GM12892 (cell line): ENCODE results near the gene ATP1A1.

Source experiments
- POLR2A ChIP-seq: IDR thresholded peaks from 2 replicates; pipeline ENCODE4 v1.6.1; 2011; ENCODE audit warnings: low read depth, low read length, control low read depth
- POLR2AphosphoS5 ChIP-seq: IDR thresholded peaks from 2 replicates; pipeline ENCODE4 v1.6.1; 2011; ENCODE audit warnings: low read depth, low read length, control low read depth

DNA sequence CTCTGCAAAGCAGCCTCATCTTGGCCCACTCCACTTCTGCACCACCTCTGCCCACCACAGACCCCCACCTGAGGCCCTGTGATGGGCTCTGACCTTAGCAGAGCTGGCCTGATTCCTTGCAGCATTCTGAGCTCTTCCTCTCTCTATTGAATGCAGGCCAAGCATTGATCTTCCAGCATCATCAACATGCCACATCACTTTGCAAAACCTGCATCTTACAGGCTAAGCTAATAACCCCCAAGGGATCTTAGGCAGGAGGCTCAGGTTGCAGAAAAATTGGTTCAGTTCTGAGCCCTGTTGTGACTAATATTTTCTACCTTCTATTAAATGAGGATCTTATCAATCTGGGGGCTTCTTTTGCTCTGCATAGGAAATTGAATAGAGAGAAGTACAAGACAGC, 78.7 kb downstream of the ATP1A1 start:
- TF ChIP-seq POLR2A (no peak), POLR2AphosphoS5 (no peak)
